ENCODE results near the gene ZNF146.
A peak's percentile ranks its signal among the peaks of the same experiment; 100 is the strongest.
"Not testable (repeated sequence)": the region's sequence is repeated elsewhere in the genome, so short reads cannot be mapped to it uniquely, and the experiment has no call there.

Gene ZNF146

DNA sequence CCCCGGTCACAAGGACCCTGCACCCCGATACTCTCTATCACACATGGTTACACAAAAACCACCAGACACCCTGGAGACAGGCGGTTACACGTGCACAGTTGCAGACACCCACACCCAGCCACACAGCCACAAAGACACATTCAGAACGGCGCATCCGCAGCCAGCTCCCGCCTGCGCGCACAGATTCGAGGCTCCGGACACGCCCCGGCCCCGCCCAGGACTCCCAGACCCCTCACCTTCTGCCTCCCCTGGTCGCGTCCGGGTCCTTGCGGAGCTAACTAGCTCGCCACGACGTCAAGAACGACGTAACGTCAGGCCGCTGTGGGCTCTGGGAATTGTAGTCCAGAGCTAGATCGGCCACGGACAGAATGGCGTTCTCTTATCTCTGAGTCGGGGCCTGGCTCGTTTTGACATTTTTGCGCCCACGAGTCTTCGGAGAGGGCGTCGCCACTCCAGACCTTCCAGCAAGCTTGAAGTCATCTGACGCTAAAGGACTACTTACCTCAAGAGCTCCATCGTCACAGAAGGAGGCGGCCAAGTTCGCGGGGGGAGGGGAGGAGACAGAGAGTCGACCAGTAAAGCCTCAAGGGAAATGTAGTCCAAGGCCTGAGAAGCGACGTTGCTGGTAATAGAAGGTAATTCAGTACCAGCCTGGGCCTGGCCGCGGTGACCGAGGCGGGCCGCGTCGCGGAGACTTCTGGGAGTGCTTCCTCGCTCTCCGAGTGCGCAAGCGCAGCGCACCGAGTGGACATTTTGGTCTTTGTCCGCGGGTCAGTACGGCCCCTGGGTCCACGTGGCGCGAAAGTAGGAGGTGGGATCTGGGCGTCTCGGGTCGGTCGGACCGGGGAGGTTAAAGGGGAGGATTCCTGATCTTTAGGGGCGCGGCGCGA lies at the start of gene ZNF146, which contains the start of gene ZNF565:
TSS of gene ZNF146 (plus strand) at position 721 of the 890 bp plus-strand sequence. CDS start 21,335 bp downstream, outside the sequence.
TSS of gene ZNF565 (minus strand) at position 280 of the 890 bp plus-strand sequence. CDS start 12,680 bp downstream, outside the sequence.
- Histone ChIP-seq H3K4me1 (ENCODE audit: insufficient read depth, low read length) (no peaks in the 10 kb centered on the region), H3K36me3 (ENCODE audit: insufficient read depth, low read depth, low read length) (peaks cover 16% of the 10 kb centered on the region), H3K9ac (ENCODE audit: low read depth, low read length) (peak within 1 kb of the TSS; percentile 99), H3K27ac (ENCODE audit: low read length) (peak within 1 kb of the TSS; percentile 70), H3K4me3 (ENCODE audit: low read length) (peak within 1 kb of the TSS; percentile 92), H3K27me3 (ENCODE audit: insufficient read depth, low read length) (no peaks in the 10 kb centered on the region), H3K9me3 (ENCODE audit: insufficient read depth, low read depth, low read length) (no peaks in the 10 kb centered on the region)

DNA sequence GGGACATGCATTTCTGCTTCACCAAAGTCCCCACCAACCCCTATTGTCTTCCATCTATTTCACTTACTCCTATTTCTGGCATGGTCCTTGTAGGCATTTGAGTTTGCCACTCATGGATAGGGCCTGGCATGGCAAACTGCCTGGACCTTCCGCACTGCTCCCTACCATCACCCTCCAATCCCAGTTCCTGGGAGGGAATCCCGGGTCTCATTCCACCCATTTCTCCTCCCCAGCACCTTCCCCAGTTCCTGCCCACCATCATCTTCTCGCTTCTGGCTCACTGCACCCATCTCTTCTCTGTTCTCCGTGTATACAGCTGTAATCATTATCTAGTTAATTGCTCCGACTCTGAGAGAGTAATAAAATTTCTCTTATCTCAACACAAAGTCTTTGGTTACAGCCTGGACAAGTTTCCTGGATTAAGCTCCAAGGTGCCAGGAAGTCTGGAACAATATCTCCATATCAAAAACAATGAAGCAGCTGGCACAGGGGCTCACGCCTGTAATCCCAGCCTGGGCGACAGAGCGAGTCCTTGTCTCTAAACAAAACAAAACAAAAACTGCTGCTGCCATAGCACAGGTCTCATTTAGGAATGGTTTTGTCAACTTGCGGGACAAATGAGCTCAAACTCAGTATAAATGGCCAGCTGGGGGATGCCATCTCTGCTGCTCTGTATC lies 45.7 kb upstream of the ZNF146 start:
- no peaks in the 10 kb centered on the region for H3K4me1 ChIP-seq (ENCODE audit: insufficient read depth, low read length)
- H3K9ac ChIP-seq (ENCODE audit: low read depth, low read length): no peak overlapping the region
- no peaks in the 10 kb centered on the region for H3K36me3 ChIP-seq (ENCODE audit: insufficient read depth, low read depth, low read length)
- H3K4me3 ChIP-seq (ENCODE audit: low read length): no peak overlapping the region
- no peaks in the 10 kb centered on the region for H3K27me3 ChIP-seq (ENCODE audit: insufficient read depth, low read length)
- no peak overlapping the region for H3K27ac ChIP-seq (ENCODE audit: low read length)
- no peaks in the 10 kb centered on the region for H3K9me3 ChIP-seq (ENCODE audit: insufficient read depth, low read depth, low read length)

DNA sequence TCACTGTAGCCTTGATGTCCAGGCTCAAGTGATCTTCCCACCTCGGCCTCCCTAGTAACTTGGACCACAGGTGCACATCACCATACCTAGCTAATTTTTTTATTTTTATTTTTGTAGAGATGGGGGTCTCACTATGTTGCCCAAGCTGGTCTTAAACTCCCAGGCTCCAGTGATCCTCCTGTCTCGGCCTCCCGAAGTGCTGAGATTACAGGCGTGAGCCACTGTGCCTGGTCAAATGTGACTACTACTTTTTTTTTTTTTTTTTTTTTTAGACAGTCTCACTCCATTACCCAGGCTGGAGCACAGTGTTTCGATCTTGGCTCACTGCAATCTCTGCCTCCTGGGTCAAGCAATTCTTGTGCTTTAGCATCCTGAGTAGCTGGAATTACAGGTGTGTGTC lies 42.1 kb upstream of the ZNF146 start:
- no peak overlapping the region for H3K4me3 ChIP-seq (ENCODE audit: low read length)
- no peaks in the 10 kb centered on the region for H3K9me3 ChIP-seq (ENCODE audit: insufficient read depth, low read depth, low read length)
- no peaks in the 10 kb centered on the region for H3K27me3 ChIP-seq (ENCODE audit: insufficient read depth, low read length)
- H3K4me1 ChIP-seq (ENCODE audit: insufficient read depth, low read length): no peaks in the 10 kb centered on the region
- no peak overlapping the region for H3K27ac ChIP-seq (ENCODE audit: low read length)
- no peaks in the 10 kb centered on the region for H3K36me3 ChIP-seq (ENCODE audit: insufficient read depth, low read depth, low read length)
- H3K9ac ChIP-seq (ENCODE audit: low read depth, low read length): no peak overlapping the region

DNA sequence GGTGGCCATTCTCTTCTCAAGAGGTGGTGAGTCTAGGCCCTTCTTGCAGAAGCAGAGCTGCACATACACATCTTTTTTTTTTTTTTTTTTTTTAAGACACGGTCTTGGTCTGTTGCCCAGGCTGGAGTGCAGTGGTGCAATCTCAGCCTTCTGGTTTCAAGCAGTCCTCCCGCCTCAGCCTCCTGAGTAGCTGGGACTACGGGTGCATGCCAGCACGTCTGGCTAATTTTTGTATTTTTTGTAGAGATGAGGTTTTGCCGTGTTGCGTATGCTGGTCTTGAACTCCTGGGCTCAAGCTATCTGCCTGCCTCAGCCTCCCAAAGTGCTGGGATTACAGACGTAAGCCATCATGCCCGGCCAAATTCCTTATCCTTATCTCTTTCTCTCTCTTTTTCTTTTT lies 41.1 kb upstream of the ZNF146 start:
- not testable (repeated sequence) for H3K9me3 ChIP-seq (ENCODE audit: insufficient read depth, low read depth, low read length); H3K9ac ChIP-seq (ENCODE audit: low read depth, low read length); H3K27me3 ChIP-seq (ENCODE audit: insufficient read depth, low read length); H3K27ac ChIP-seq (ENCODE audit: low read length); H3K36me3 ChIP-seq (ENCODE audit: insufficient read depth, low read depth, low read length); H3K4me1 ChIP-seq (ENCODE audit: insufficient read depth, low read length); H3K4me3 ChIP-seq (ENCODE audit: low read length)

DNA sequence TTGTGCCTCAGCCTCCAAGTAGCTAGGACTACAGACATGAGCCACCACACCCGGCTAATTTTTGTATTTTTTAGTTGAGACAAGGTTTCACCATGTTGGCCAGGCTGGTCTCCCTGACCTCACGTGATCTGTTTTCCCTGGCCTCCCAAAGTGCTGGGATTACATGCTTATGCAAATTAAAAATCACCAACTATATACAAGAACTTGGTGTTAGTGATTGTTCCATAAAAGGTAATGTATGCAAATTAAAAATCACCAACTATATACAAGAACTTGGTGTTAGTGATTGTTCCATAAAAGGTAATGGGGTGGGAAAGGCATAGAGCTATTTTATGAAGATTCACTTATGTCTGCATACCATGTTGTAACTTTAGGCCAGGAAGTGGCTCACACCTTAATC lies 35.8 kb upstream of the ZNF146 start:
- H3K27me3 ChIP-seq (ENCODE audit: insufficient read depth, low read length); H3K9me3 ChIP-seq (ENCODE audit: insufficient read depth, low read depth, low read length); H3K4me3 ChIP-seq (ENCODE audit: low read length); H3K27ac ChIP-seq (ENCODE audit: low read length); H3K9ac ChIP-seq (ENCODE audit: low read depth, low read length); H3K4me1 ChIP-seq (ENCODE audit: insufficient read depth, low read length); H3K36me3 ChIP-seq (ENCODE audit: insufficient read depth, low read depth, low read length): not testable (repeated sequence)

DNA sequence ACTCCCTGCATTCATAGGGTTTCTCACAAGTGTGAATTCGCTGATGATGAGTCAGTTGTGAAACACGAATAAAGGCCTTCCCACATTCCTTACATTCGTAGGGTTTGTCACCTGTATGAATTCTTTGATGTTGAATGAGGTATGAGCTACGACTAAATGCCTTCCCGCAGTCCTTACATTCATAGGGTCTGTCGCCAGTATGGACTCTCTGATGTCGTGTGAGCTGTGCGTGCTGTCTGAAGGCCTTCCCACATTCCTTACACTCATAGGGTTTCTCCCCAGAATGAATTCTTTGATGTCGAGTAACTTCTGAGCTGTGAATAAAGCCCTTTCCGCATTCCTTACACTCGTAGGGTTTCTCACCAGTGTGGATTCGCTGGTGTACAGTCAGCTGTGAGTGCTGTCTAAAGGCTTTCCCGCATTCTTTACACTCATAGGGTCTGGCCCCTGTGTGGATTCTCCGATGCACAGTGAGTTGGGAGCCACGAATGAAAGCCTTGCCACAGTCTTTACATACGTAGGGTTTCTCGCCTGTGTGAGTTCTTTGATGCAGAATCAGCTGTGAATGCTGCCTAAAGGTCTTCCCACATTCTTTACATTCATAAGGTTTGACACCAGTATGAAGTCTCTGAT lies 32.2 kb upstream of the ZNF146 start:
- Histone ChIP-seq H3K36me3 (ENCODE audit: insufficient read depth, low read depth, low read length) (peaks cover 6% of the 10 kb centered on the region; the same call in 1 of the 2 replicates), H3K27ac (ENCODE audit: low read length) (no peak overlapping the region), H3K27me3 (ENCODE audit: insufficient read depth, low read length) (no peaks in the 10 kb centered on the region), H3K4me1 (ENCODE audit: insufficient read depth, low read length) (peaks cover 8% of the 10 kb centered on the region; the same call in 1 of the 2 replicates), H3K9me3 (ENCODE audit: insufficient read depth, low read depth, low read length) (no peaks in the 10 kb centered on the region), H3K4me3 (ENCODE audit: low read length) (no peak overlapping the region), H3K9ac (ENCODE audit: low read depth, low read length) (no peak overlapping the region)

DNA sequence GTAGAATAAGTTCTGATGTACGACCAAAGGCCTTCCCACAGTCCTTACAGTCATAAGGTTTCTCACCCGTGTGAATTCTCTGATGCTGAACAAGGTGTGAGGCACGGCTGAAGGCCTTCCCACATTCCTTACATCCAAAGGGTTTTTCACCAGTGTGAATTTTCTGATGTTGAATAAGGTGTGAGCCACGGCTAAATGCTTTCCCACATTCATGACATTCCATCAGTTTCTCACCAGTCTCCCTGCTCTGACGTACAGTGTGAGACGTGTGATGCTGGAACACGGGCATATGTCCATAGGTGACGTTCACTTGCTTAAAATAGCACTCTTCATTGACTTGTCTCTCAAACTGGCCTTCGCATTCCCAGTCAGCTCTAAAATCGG lies 31.7 kb upstream of the ZNF146 start:
- H3K4me1 ChIP-seq (ENCODE audit: insufficient read depth, low read length): peaks cover 8% of the 10 kb centered on the region; the same call in 1 of the 2 replicates
- no peak overlapping the region for H3K27ac ChIP-seq (ENCODE audit: low read length)
- H3K9ac ChIP-seq (ENCODE audit: low read depth, low read length): no peak overlapping the region
- H3K27me3 ChIP-seq (ENCODE audit: insufficient read depth, low read length): no peaks in the 10 kb centered on the region
- no peak overlapping the region for H3K4me3 ChIP-seq (ENCODE audit: low read length)
- H3K9me3 ChIP-seq (ENCODE audit: insufficient read depth, low read depth, low read length): no peaks in the 10 kb centered on the region
- H3K36me3 ChIP-seq (ENCODE audit: insufficient read depth, low read depth, low read length): peaks cover 6% of the 10 kb centered on the region; the same call in 1 of the 2 replicates

DNA sequence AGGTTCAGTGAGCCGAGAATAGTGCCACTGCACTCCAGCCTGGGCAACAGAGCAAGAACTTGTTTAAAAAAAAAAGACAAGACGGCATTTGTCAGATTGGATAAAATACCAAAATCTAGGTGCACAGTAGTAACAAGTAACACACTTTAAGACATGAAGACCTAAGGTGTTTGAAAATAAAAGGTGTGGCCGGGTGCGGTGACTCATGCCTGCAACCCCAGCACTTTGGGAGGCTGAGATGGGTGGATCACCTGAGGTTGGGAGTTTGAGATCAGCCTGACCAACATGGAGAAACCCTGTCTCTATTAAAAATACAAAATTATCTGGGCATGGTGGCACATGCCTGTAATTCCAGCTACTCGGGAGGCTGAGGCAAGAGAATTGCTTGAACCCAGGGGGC lies 28.2 kb upstream of the ZNF146 start:
- not testable (repeated sequence) for H3K36me3 ChIP-seq (ENCODE audit: insufficient read depth, low read depth, low read length); H3K4me3 ChIP-seq (ENCODE audit: low read length); H3K27ac ChIP-seq (ENCODE audit: low read length); H3K9me3 ChIP-seq (ENCODE audit: insufficient read depth, low read depth, low read length); H3K27me3 ChIP-seq (ENCODE audit: insufficient read depth, low read length); H3K9ac ChIP-seq (ENCODE audit: low read depth, low read length); H3K4me1 ChIP-seq (ENCODE audit: insufficient read depth, low read length)

DNA sequence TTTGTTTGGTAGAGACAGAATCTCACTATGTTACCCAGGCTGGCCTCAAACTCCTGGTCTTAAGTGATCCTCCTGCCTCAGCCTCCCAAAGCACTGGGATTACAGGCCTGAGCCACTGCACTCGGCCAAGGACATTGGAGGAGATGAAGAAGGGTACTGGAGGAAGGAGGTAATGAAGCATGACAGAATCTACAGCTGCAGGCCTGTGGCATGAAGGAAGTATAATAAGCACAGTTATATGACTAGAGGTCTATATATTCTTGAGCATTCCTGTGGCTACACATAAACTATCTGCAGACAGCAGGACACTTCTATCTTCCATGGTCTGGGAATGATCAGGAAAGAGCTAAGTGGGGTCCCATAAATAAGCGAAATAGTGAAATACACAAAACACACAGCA lies 18.7 kb upstream of the ZNF146 start:
- Histone ChIP-seq H3K9ac (ENCODE audit: low read depth, low read length) (no peak overlapping the region), H3K27ac (ENCODE audit: low read length) (no peak overlapping the region)

DNA sequence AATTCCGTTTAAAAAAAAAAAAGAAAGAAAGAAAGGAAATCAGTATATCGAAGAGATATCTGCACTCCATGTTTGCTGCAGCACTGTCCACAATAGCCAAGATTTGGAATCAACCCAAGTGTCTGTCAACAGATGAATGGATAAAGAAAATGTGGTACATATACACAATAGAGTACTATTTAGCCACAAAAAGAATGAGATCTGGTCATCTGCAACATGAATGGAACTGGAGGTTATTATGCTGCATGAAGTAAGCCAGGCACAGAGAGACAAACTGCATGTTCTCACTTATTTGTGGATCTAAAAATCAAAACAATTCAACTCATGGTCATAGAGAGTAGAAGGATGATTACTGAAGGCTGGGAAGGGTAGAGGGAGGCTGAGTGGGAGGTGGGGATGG lies 16.8 kb upstream of the ZNF146 start:
- no peak overlapping the region for H3K27ac ChIP-seq (ENCODE audit: low read length)
- H3K9ac ChIP-seq (ENCODE audit: low read depth, low read length): no peak overlapping the region
- H3K9me3 ChIP-seq (ENCODE audit: insufficient read depth, low read depth, low read length): no peaks in the 10 kb centered on the region
- no peaks in the 10 kb centered on the region for H3K4me1 ChIP-seq (ENCODE audit: insufficient read depth, low read length)
- H3K36me3 ChIP-seq (ENCODE audit: insufficient read depth, low read depth, low read length): 0 out of 2 replicates have a peak, but pooled peaks cover 7% of the 10 kb centered on the region
- H3K27me3 ChIP-seq (ENCODE audit: insufficient read depth, low read length): no peaks in the 10 kb centered on the region
- H3K4me3 ChIP-seq (ENCODE audit: low read length): no peak overlapping the region

More for the DNA sequence above, 18.7 kb upstream of the ZNF146 start:
- no peaks in the 10 kb centered on the region for H3K27me3 ChIP-seq (ENCODE audit: insufficient read depth, low read length)
- H3K9me3 ChIP-seq (ENCODE audit: insufficient read depth, low read depth, low read length): no peaks in the 10 kb centered on the region
- no peak overlapping the region for H3K4me3 ChIP-seq (ENCODE audit: low read length)
- H3K36me3 ChIP-seq (ENCODE audit: insufficient read depth, low read depth, low read length): 0 out of 2 replicates have a peak, but pooled peaks cover 7% of the 10 kb centered on the region
- H3K4me1 ChIP-seq (ENCODE audit: insufficient read depth, low read length): no peaks in the 10 kb centered on the region

DNA sequence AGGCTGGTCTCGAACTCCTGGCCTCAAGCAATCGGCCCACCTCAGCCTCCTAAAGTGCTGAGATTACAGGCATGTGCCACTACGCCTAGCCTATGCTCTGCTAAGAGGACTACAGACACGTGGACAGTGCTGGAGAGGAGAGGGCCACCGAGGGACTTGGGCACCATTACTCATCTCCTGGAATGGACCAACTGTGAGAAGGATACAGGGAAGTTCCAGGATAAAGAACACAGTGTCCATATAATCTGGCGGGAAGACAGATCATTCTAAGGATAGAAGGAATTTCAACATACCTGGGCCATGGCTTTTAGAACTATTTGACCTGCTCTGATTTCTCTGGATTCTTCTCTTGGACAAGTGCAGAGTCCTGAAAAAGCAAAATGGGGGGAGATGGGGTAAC lies 13.2 kb upstream of the ZNF146 start:
- Histone ChIP-seq H3K4me3 (ENCODE audit: low read length) (no peak overlapping the region), H3K9me3 (ENCODE audit: insufficient read depth, low read depth, low read length) (no peaks in the 10 kb centered on the region)

More for the DNA sequence above, 13.2 kb upstream of the ZNF146 start:
- Histone ChIP-seq H3K36me3 (ENCODE audit: insufficient read depth, low read depth, low read length) (no peaks in the 10 kb centered on the region), H3K4me1 (ENCODE audit: insufficient read depth, low read length) (no peaks in the 10 kb centered on the region), H3K27me3 (ENCODE audit: insufficient read depth, low read length) (no peaks in the 10 kb centered on the region), H3K9ac (ENCODE audit: low read depth, low read length) (no peak overlapping the region), H3K27ac (ENCODE audit: low read length) (no peak overlapping the region)
